HCT116 (cell line): ENCODE results near the gene PLCD1.

Source experiments
- ATF3 ChIP-seq: IDR thresholded peaks from 2 replicates; pipeline ENCODE4 v1.6.1; 2012
- CBX3 ChIP-seq: IDR thresholded peaks from 2 replicates; pipeline ENCODE4 v1.6.1; 2012; ENCODE audit warnings: low read depth
- CEBPB ChIP-seq: IDR thresholded peaks from 2 replicates; pipeline ENCODE4 v1.6.1; 2012; ENCODE audit warnings: low read depth
- EGR1 ChIP-seq: IDR thresholded peaks from 2 replicates; pipeline ENCODE4 v1.6.1; 2012; ENCODE audit warnings: low read depth
- EZH2 ChIP-seq: fragments of 200-600 bp; sonication (generic); IDR thresholded peaks from 2 replicates; pipeline ENCODE4 v1.6.1; 2017; ENCODE audit warnings: antibody characterized with exemption, mixed run types
- POLR2A ChIP-seq: IDR thresholded peaks from 2 replicates; pipeline ENCODE4 v1.7.0; 2011; ENCODE audit warnings: borderline replicate concordance; ENCODE audit not compliant: insufficient read depth, insufficient read length; ENCODE audit errors: extremely low read depth
- POLR2AphosphoS5 ChIP-seq: IDR thresholded peaks from 2 replicates; pipeline ENCODE4 v1.6.1; 2011; ENCODE audit warnings: mild to moderate bottlenecking, low read depth, low read length, moderate library complexity
- SP1 ChIP-seq: IDR thresholded peaks from 2 replicates; pipeline ENCODE4 v1.6.1; 2012; ENCODE audit warnings: low read depth
- YY1 ChIP-seq: IDR thresholded peaks from 2 replicates; pipeline ENCODE4 v1.6.1; 2011; ENCODE audit warnings: low read length, low read depth, moderate library complexity, mild to moderate bottlenecking; ENCODE audit not compliant: insufficient replicate concordance; ENCODE audit errors: extremely low read depth
- TF ChIP-seq, protein P1 (sequence below), 3 experiments: fragments of 200-600 bp in 1 of 3; sonication (generic) in 1 of 3; IDR thresholded peaks in 2 of 3; conservative IDR thresholded peaks in 1 of 3; 2 replicates each; pipeline ENCODE4 v1.5.1; 2012 to 2017; ENCODE audit warnings: low read depth in 2 of 3, low read length in 2 of 3, antibody characterized with exemption in 1 of 3, borderline replicate concordance in 1 of 3, control low read depth in 1 of 3, mild to moderate bottlenecking in 1 of 3, mixed read lengths in 1 of 3, mixed run types in 1 of 3, moderate library complexity in 1 of 3; ENCODE audit not compliant: insufficient read depth in 1 of 3

GRCh38 chr3:38051131-38051530, 21.7 kb upstream of the PLCD1 start:
- TF ChIP-seq POLR2A (no peak), YY1 (no peak), POLR2AphosphoS5 (no peak), ATF3 (no peak), CBX3 (no peak), SP1 (no peak), EZH2 (no peak), CEBPB (no peak), EGR1 (no peak)
- TF ChIP-seq, protein P1, sequence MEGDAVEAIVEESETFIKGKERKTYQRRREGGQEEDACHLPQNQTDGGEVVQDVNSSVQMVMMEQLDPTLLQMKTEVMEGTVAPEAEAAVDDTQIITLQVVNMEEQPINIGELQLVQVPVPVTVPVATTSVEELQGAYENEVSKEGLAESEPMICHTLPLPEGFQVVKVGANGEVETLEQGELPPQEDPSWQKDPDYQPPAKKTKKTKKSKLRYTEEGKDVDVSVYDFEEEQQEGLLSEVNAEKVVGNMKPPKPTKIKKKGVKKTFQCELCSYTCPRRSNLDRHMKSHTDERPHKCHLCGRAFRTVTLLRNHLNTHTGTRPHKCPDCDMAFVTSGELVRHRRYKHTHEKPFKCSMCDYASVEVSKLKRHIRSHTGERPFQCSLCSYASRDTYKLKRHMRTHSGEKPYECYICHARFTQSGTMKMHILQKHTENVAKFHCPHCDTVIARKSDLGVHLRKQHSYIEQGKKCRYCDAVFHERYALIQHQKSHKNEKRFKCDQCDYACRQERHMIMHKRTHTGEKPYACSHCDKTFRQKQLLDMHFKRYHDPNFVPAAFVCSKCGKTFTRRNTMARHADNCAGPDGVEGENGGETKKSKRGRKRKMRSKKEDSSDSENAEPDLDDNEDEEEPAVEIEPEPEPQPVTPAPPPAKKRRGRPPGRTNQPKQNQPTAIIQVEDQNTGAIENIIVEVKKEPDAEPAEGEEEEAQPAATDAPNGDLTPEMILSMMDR (IDR thresholded peaks at IDR 0.05 in 2 of 3, conservative IDR thresholded peaks at IDR 0.05 in 1 of 3; ENCODE audit: borderline replicate concordance in 1 of 3, insufficient read depth in 1 of 3, low read depth in 2 of 3, low read length in 2 of 3) = no peak
